Left kidney (tissue), 2 donors: Measurements from ENCODE around the gene FBXW8. TPM values are rescaled to one million over a fixed set of nuclear protein-coding genes. Genes with fewer than 3 reads are reported as not detected.
"Not testable (repeated sequence)": the region's sequence is repeated elsewhere in the genome, so short reads cannot be mapped to it uniquely, and the experiment has no call there.

ENCODE experiments used
- DNase-seq: peaks from one replicate; pipeline ENCODE4 v3.0.0-alpha.2; 2013
- polyA plus RNA-seq: library from polyadenylated mRNA; unstranded; fragments of 120-200 nt; gene quantifications from one replicate; pipeline ENCODE4 v1.2.1, GENCODE V29; 2013; ENCODE audit not compliant: insufficient read length

Gene FBXW8
- polyA plus RNA-seq, 1 donor = 23.8 TPM

- DNase-seq = no peak
Observed at GRCh38 chr12:117053597-117054201, 142.9 kb downstream of the FBXW8 start.

GRCh38 chr12:117054279-117054678 lies 143.5 kb downstream of the FBXW8 start:
- DNase-seq = no peak

DNA sequence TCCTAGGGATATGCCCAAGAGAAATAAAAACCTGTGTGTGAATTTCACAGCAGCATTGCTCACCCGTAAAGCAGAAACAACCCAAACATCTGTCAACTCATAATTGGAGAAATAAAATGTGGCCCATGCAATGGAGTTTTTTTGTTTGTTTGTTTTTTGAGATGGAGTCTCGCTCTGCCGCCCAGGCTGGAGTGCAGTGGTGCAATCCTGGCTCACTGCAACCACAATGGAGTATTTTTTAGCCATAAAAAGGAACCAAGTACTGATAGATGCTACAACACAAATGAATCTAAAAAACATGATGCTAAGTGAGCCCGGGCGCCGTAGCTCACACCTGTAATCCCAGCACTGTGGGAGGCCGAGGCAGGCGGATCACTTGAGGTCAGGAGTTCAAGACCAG lies 146.9 kb downstream of the FBXW8 start:
- not testable (repeated sequence) for DNase-seq

GRCh38 chr12:117058442-117059072 lies 147.8 kb downstream of the FBXW8 start:
- DNase-seq = no peak

DNA sequence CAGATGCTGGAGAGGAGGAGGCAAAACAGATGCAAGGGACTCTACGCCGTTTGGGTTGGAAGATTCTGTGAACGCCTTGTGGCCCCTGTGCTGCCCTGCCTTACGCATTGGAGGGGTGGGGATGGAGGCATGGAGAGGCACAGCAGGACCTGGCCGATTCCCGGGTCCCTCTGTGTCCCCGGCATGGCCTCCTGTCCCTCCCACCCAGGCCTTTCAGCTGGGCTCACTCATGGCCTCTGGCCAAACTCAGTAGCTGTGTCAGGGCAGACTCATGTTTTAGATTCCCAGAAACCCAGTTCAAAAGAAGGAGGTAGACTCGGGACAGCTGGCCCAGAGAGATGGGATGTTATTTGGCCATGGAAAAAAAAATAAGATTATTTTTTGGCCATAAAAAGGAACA lies 148.4 kb downstream of the FBXW8 start:
- no peak for DNase-seq

DNA sequence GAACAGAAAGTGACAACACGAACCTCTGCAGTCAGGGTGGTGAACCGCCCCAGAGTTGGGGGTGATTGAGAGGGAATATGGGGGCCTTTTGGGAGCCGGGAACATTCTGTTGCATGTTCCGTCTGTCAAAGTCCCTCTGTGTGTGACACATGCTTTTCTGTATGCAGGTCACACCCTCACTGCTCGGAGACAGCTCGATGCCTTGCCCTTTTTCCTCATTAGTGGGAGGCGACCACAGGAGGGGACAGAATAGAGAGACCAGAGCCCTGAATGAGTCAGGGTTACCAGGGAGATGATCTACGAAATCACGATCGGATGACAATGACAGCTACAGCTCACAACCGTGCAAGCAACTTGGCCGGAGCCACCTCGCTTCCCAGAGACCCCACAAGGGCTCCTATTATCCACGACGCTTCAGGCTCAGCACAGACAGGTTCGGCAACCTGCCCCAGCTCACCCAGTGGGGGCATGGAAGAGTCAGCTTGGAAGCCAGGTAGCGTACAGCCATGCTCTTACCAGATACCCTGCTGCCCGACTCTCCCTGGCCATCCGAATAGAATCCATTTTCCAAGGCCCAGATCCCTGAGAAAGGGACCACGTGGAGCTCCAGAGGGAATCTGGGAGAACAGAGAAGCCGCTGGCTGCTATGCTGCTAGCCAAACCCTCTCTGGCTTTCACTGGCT lies 149.6 kb downstream of the FBXW8 start:
- DNase-seq = no peak

DNA sequence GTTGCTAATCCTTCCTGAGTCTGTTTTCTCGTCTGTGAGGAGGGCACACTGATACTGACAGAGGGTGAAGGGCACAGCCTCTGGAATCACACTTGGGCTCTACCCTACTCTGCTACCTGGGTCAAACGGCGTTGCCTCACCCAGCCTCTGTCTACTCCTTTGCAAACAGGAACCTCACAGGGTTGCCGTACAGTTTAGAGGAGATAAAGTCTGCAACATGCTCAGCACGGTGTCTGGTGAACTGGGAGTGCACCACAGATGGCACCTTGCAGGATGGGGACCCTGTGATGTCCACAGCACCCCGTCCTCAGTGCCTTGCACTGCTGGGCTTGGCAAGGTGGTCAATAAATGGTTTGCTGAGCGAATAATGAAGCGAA lies 150.2 kb downstream of the FBXW8 start:
- DNase-seq = no peak

GRCh38 chr12:117061555-117062079 lies 150.9 kb downstream of the FBXW8 start:
- DNase-seq = no peak

DNA sequence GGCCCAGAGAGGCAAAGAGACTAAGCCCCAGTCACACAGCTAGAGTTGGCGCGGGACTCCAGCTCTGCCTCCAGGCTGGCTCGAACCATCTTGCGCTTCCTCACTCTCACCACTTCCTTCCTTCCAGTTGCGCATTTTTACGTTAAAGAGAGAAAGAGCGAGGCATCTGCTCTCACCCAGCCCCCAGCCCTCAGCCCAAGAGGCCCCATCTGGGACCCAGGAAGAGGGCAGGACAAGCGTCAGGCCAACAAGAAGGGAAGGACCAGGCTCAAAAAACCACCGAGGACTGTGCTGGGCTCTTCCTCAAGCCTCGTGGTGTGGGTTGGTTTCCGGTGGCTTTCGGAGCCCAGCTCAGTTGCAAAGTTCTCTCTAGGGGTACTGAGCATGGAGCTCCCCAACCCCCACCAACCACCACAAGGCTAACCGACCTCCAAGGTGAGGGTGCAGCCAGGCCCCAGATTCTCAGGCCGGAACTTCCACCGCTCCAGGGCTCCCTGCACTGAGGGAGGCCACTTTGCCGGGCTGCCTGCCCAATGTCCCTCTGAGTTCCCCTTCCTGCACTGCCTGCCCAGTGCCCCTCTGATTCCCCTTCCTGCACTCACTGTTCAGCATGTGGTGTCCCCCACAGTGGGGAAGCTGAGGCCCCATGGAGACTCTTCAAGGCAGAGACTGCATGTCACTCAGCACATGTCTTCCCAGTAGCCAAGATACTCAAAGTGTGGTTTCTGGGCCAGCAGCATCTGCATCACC lies 152.6 kb downstream of the FBXW8 start:
- DNase-seq = no peak

- DNase-seq = no peak
Observed at GRCh38 chr12:117064049-117064448, 153.3 kb downstream of the FBXW8 start.

GRCh38 chr12:117064596-117064995 lies 153.8 kb downstream of the FBXW8 start:
- DNase-seq = no peak

DNA sequence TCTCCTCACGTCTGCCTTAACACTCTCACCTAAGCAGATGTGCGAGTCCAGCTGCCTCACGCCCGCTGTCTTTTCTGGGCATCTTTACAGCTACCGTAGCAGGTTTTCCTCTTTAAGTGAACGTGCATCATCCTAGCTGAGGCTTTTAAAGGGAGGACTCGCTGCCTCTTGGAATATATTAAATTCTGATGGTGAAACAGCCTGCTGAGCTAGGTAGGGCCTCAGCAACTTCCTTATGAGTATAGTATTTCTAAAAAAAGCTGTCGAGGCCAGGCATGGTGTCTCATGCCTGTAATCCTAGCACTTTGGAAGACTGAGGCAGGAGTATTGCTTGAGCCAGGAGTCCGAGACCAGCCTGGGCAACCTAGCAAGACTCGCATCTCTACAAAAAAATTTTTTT lies 156.3 kb downstream of the FBXW8 start:
- no peak for DNase-seq

DNA sequence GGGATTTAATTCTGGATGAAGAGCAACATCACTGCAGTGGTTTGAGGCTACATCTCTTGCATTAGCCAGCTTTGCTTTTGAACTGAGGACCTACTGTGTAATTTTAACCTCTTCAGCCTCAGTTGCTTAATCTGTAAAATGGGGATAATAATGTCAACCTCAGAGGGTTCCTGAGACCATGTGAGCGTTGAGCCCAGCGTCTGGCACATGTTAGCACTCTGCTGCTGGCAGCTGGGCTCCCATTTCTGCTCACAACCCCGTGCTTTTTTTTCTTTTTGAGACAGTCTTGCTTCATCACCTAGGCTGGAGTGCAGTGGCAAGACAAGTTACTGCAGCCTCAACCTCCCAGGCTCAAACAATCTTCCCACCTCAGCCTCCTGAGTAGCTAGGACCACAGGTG lies 156.9 kb downstream of the FBXW8 start:
- DNase-seq = no peak

GRCh38 chr12:117068492-117068891 lies 157.7 kb downstream of the FBXW8 start:
- no peak for DNase-seq

DNA sequence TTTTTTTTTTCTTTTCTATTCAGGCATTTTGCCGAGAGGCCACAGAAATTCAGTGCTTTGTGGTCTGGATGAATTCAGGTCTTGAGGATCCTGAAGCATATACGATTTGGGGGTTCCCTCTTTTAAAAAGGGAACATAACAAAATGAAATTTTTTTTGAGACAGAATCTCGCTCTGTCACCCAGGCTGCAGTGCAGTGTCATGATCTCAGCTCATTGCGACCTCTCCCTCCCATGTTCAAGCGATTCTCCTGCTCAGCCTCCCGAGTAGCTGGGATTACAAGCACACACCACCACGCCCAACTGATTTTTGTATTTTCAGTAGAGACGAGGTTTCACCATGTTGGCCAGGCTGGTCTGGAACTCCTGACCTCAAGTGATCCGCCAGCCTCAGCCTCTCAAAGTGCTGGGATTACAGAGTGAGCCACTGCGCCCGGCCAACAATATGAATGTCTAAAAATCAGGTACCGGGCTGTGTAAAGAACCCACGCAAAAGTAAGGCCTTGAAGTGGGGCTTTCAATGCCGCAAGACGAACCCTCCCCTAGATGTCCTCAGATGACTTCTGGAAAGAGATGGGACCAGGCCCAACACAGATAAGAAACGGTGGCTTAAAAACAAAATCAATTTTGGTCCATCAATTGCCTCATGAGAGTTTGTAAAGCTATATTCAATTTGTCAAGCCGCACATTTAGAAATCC lies 158.5 kb downstream of the FBXW8 start:
- DNase-seq = no peak

GRCh38 chr12:117069926-117070900 lies 159.5 kb downstream of the FBXW8 start:
- no peak for DNase-seq

GRCh38 chr12:117071009-117071408 lies 160.3 kb downstream of the FBXW8 start:
- DNase-seq = no peak

DNA sequence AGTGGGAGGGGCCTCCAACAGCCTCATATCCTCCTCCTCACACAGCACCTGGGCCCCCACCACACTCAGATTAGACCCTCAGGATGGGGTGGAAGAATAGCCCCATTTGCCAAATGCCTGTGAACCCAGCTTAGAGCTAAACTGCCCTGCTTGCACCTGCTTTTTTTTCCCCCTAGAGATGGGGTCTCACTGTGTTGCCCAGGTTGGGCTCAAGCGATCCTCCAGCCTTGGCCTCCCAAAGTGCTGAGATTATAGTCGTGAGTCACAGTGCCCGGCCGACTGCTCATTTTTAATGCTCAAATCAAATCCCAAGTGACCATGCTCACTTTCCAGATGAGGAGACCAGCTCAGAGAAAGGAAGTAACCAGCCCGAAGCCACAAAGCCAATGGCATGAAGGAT lies 161.4 kb downstream of the FBXW8 start:
- DNase-seq = no peak

DNA sequence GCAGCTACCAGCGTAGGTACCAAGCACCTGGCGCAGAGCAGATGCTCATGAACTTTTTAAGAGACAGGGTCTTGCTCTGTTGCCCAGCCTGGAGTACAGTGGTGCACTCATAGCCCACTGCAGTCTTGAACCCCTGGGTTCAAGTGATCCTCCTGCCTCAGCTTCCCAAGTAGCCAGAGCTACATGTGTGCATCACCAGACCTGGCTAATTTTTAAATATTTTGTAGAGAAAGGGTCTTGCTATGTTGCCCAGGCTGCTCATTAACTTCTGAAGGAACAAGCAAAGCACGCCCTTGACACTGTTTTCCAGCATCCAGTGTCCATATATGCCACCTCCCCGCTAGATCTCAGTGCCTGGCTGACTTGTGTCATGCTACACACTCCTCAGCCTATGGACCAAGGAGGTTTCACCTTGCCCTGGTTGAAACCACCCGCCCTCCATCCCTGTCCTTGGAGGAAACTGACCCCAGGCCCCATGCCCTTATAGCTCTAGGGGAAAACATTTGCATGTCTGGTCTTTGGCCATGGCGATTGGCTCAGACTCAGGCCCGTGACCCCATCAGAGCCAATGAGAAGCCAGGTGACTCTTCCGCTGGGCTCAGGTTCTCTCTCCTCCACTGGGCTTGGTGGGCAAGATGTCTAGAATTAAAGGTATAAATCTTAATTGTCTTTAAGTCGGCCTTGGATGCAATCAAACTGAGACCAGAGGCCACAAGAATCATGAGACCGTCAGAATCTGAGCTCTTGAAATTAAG lies 162.2 kb downstream of the FBXW8 start:
- DNase-seq = no peak

DNA sequence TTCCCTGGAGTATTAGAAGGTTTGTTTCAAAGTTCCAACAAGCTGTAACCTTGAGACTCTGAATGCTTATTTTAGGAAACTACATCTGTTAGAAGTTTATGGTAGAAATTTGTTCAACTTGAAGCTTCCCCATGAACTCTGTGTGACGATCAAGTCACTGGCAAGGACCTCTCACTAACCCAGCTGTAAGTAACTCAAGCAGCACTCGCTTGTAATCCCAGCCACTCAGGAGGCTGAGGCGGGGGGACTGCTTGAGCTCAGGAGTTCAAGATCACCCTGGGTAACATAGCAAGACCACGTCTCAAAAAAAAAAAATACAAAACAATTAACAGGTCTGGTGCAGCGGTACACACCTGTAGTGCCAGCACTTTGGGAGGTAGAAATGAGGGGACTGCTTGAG lies 162.9 kb downstream of the FBXW8 start:
- DNase-seq = no peak
